Bronchial epithelial cell (primary cell): ENCODE data around the gene ADGRB2. TPM values are rescaled to one million over a fixed set of nuclear protein-coding genes. Genes with fewer than 3 reads are reported as not detected.

ENCODE experiments used
- DNase-seq: peaks from one replicate; pipeline ENCODE4 v3.0.0-alpha.2; 2010; ENCODE audit warnings: low read depth
- FAIRE-seq: peaks from 2 replicates; lab custom pipeline; 2011; peaks lifted over from hg19 to GRCh38; lab: Jason Lieb, UNC
- H3K27me3 ChIP-seq: 2 replicates; pipeline ENCODE4 v1.5.1; 2011; ENCODE audit warnings: low read length; ENCODE audit not compliant: control insufficient read depth, insufficient read depth
- H3K36me3 ChIP-seq: 2 replicates; pipeline ENCODE4 v1.5.1; 2011; ENCODE audit warnings: low read length; ENCODE audit not compliant: control insufficient read depth, insufficient read depth
- H3K4me3 ChIP-seq: 2 replicates; pipeline ENCODE4 v1.5.1; 2011; ENCODE audit warnings: mild to moderate bottlenecking, low read depth, low read length, control low read depth
- CTCF ChIP-seq: IDR thresholded peaks from 2 replicates; pipeline ENCODE4 v1.5.1; 2011; ENCODE audit warnings: mild to moderate bottlenecking, moderate library complexity, low read length, control low read depth, inconsistent platforms; ENCODE audit not compliant: insufficient read depth, severe bottlenecking
- total RNA-seq: library from RNA; depleted of rRNA; stranded (reverse); fragments of >200 nt; gene quantifications from 2 replicates; pipeline ENCODE4 v1.2.1, GENCODE V29; 2014

The ADGRB2 gene
- total RNA-seq, 1 donor from 2014 or later: 0.53 TPM

GRCh38 chr1:31688233-31688918 is 75.8 kb downstream of the ADGRB2 start:
- no peak for DNase-seq
- Histone ChIP-seq H3K36me3 (peaks cover 44% of the 10 kb centered on the region), H3K4me3 (no peak overlapping the region), H3K27me3 (no peaks in the 10 kb centered on the region)
- no peak for FAIRE-seq
- TF ChIP-seq CTCF: no peak

- peaks cover 46% of the 10 kb centered on the region for H3K36me3 ChIP-seq
- no peak for FAIRE-seq
- DNase-seq: no peak
These were observed 76.5 kb downstream of the ADGRB2 start for GRCh38 chr1:31687601-31688000.

GRCh38 chr1:31685795-31686194 is 78.3 kb downstream of the ADGRB2 start:
- Histone ChIP-seq H3K4me3 (no peak overlapping the region), H3K36me3 (peaks cover 41% of the 10 kb centered on the region), H3K27me3 (no peaks in the 10 kb centered on the region)
- FAIRE-seq (no peak), DNase-seq (no peak)
- TF ChIP-seq CTCF: no peak

More at GRCh38 chr1:31687601-31688000, 76.5 kb downstream of the ADGRB2 start:
- TF ChIP-seq CTCF: no peak
- no peaks in the 10 kb centered on the region for H3K27me3 ChIP-seq
- H3K4me3 ChIP-seq: no peak overlapping the region

GRCh38 chr1:31683997-31684396 is 80.1 kb downstream of the ADGRB2 start:
- H3K36me3 ChIP-seq: peaks cover 34% of the 10 kb centered on the region
- TF ChIP-seq CTCF: peak; percentile 46
- DNase-seq (no peak), FAIRE-seq (no peak)
- no peak overlapping the region for H3K4me3 ChIP-seq
- no peaks in the 10 kb centered on the region for H3K27me3 ChIP-seq

- no peak for TF ChIP-seq CTCF
- no peak for FAIRE-seq
These were observed 82.7 kb downstream of the ADGRB2 start for GRCh38 chr1:31681415-31681814.

More at GRCh38 chr1:31681415-31681814, 82.7 kb downstream of the ADGRB2 start:
- DNase-seq: no peak
- Histone ChIP-seq H3K27me3 (no peaks in the 10 kb centered on the region), H3K4me3 (no peak overlapping the region), H3K36me3 (peaks cover 31% of the 10 kb centered on the region)
